ENCODE measurements around the gene ARID5B. TPM values are rescaled to one million over a fixed set of nuclear protein-coding genes. Genes with fewer than 3 reads are reported as not detected.

Gene ARID5B
- total RNA-seq, 1 donor = 94.1 TPM

- H2AFZ ChIP-seq (ENCODE audit: low read length) = no peak overlapping the region
- no peak for TF ChIP-seq CTCF (IDR thresholded peaks at IDR 0.05; ENCODE audit: extremely low read depth, low read depth, low read length)
- peaks cover 33% of the 10 kb centered on the region for H3K4me1 ChIP-seq (ENCODE audit: insufficient read depth, low read length)
- no peaks in the 10 kb centered on the region for H3K27me3 ChIP-seq (ENCODE audit: insufficient read depth, low read length)
- H3K4me3 ChIP-seq (ENCODE audit: insufficient read depth, low read length) = no peak overlapping the region
- no peak overlapping the region for H3K27ac ChIP-seq (ENCODE audit: low read depth, low read length)
- no peak overlapping the region for H3K4me2 ChIP-seq (ENCODE audit: insufficient read depth, low read length)
- no peaks in the 10 kb centered on the region for H4K20me1 ChIP-seq (ENCODE audit: insufficient read depth, low read length)
- no peaks in the 10 kb centered on the region for H3K36me3 ChIP-seq (ENCODE audit: insufficient read depth, low read length)
- no peaks in the 10 kb centered on the region for H3K9me3 ChIP-seq (ENCODE audit: low read depth, low read length)
- no peaks in the 10 kb centered on the region for H3K79me2 ChIP-seq (ENCODE audit: insufficient read depth, low read length)
- no peak for DNase-seq (ENCODE audit: insufficient read length, low spot score, missing footprints)
Measured at GRCh38 chr10:61892961-61893360, 8.5 kb upstream of the ARID5B start.

GRCh38 chr10:61894133-61894532, 7.4 kb upstream of the ARID5B start:
- peak overlapping the region; percentile 50 for H2AFZ ChIP-seq (ENCODE audit: low read length)
- no peaks in the 10 kb centered on the region for H3K9me3 ChIP-seq (ENCODE audit: low read depth, low read length)
- H3K36me3 ChIP-seq (ENCODE audit: insufficient read depth, low read length) = no peaks in the 10 kb centered on the region
- no peak for TF ChIP-seq CTCF (IDR thresholded peaks at IDR 0.05; ENCODE audit: extremely low read depth, low read depth, low read length)
- no peaks in the 10 kb centered on the region for H4K20me1 ChIP-seq (ENCODE audit: insufficient read depth, low read length)
- H3K27me3 ChIP-seq (ENCODE audit: insufficient read depth, low read length) = no peaks in the 10 kb centered on the region
- H3K4me2 ChIP-seq (ENCODE audit: insufficient read depth, low read length) = no peak overlapping the region
- H3K27ac ChIP-seq (ENCODE audit: low read depth, low read length) = no peak overlapping the region
- no peak for DNase-seq (ENCODE audit: insufficient read length, low spot score, missing footprints)
- H3K4me3 ChIP-seq (ENCODE audit: insufficient read depth, low read length) = no peak overlapping the region
- H3K79me2 ChIP-seq (ENCODE audit: insufficient read depth, low read length) = no peaks in the 10 kb centered on the region
- H3K4me1 ChIP-seq (ENCODE audit: insufficient read depth, low read length) = peaks cover 37% of the 10 kb centered on the region

GRCh38 chr10:61895898-61896600, 5.5 kb upstream of the ARID5B start:
- no peak overlapping the region for H2AFZ ChIP-seq (ENCODE audit: low read length)
- DNase-seq (ENCODE audit: insufficient read length, low spot score, missing footprints) = no peak
- TF ChIP-seq CTCF (IDR thresholded peaks at IDR 0.05; ENCODE audit: extremely low read depth, low read depth, low read length) = no peak

GRCh38 chr10:61896854-61897661, 4.4 kb upstream of the ARID5B start:
- Histone ChIP-seq H3K79me2 (ENCODE audit: insufficient read depth, low read length) (peaks cover 8% of the 10 kb centered on the region), H3K4me2 (ENCODE audit: insufficient read depth, low read length) (peak overlapping the region; percentile 99), H3K4me3 (ENCODE audit: insufficient read depth, low read length) (peak overlapping the region; percentile 69), H3K27me3 (ENCODE audit: insufficient read depth, low read length) (no peaks in the 10 kb centered on the region), H3K36me3 (ENCODE audit: insufficient read depth, low read length) (no peaks in the 10 kb centered on the region), H2AFZ (ENCODE audit: low read length) (peak overlapping the region; percentile 91), H3K4me1 (ENCODE audit: insufficient read depth, low read length) (peaks cover 37% of the 10 kb centered on the region), H3K9me3 (ENCODE audit: low read depth, low read length) (no peaks in the 10 kb centered on the region), H4K20me1 (ENCODE audit: insufficient read depth, low read length) (no peaks in the 10 kb centered on the region), H3K27ac (ENCODE audit: low read depth, low read length) (peak overlapping the region; percentile 44)
- peak; percentile 88 for DNase-seq (ENCODE audit: insufficient read length, low spot score, missing footprints)
- peak; percentile 71 for TF ChIP-seq CTCF (IDR thresholded peaks at IDR 0.05; ENCODE audit: extremely low read depth, low read depth, low read length)

More at GRCh38 chr10:61895898-61896600, 5.5 kb upstream of the ARID5B start:
- no peak overlapping the region for H3K27ac ChIP-seq (ENCODE audit: low read depth, low read length)
- peaks cover 39% of the 10 kb centered on the region for H3K4me1 ChIP-seq (ENCODE audit: insufficient read depth, low read length)
- no peaks in the 10 kb centered on the region for H3K36me3 ChIP-seq (ENCODE audit: insufficient read depth, low read length)
- H3K9me3 ChIP-seq (ENCODE audit: low read depth, low read length) = no peaks in the 10 kb centered on the region
- no peak overlapping the region for H3K4me2 ChIP-seq (ENCODE audit: insufficient read depth, low read length)
- H3K79me2 ChIP-seq (ENCODE audit: insufficient read depth, low read length) = no peaks in the 10 kb centered on the region
- H4K20me1 ChIP-seq (ENCODE audit: insufficient read depth, low read length) = no peaks in the 10 kb centered on the region
- no peaks in the 10 kb centered on the region for H3K27me3 ChIP-seq (ENCODE audit: insufficient read depth, low read length)
- no peak overlapping the region for H3K4me3 ChIP-seq (ENCODE audit: insufficient read depth, low read length)
